ENCODE measurements around the gene EEIG2.

- TF ChIP-seq CTCF (IDR thresholded peaks at IDR 0.05; ENCODE audit: insufficient read depth, low read depth, low read length), result no peak
- no peak for TF ChIP-seq EZH2 (IDR thresholded peaks at IDR 0.05; ENCODE audit: insufficient read depth, low read length)
Observed at GRCh38 chr1:108570998-108571401, 11.1 kb downstream of the EEIG2 start.
